Measurements from ENCODE around the gene CIRBP. TPM values are rescaled to one million over a fixed set of nuclear protein-coding genes. Genes with fewer than 3 reads are reported as not detected.
A peak's percentile ranks its signal among the peaks of the same experiment; 100 is the strongest.

Gene CIRBP
- total and polyA plus RNA-seq, 9 of the 15 experiments (the other 6 are each of a cell fraction or from before 2014, with no cell fraction given), result 20.5 to 327 (median 176) TPM

DNA sequence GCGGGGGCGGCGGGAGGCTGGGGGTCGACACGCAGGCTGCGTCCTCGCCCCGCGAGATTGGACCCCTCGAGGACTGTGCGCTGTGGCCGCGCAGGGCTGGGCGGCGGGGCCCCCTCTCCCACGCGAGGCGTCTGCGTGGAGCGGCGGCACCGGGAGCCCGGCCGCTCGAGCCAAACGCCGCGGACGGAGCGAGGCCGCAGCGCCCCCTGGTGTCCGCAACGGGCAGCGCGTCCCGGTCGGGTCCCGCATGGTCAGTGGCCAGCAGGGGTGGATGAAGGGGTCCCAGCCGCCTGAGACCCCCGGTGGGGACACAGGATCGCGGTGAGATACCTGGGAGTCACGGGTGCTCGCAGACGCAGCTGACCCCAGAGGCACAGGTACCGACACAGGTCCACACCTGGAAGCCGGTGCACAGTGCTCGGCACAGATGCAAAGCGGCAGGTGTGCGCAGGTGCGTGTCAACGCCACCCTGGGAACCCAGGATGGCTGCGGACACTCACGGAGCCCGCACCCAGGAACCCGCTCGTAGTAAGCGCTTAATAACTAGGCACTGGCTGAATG, 2.1 kb upstream of the CIRBP start:
- peak; percentile 48 for ATAC-seq
- in situ Hi-C loops (cut with MboI) (no loop called here), intact Hi-C loops (cut with micrococcal nuclease) (loop anchor here (1.0 kb wide), 2 partner anchors 18 to 23 kb away; no protein-coding TSS in a partner anchor)
- peaks cover 23% of the 10 kb centered on the region; the same call in 2 of the 3 replicates for H3K36me3 ChIP-seq (ENCODE audit: control insufficient read depth, insufficient read depth, low read length)
- peak overlapping the region; percentile 48 to 92 for H3K9ac ChIP-seq (ENCODE audit: insufficient read depth in 1 of 2, low read depth in 2 of 2, low read length in 2 of 2)
- no peaks in the 10 kb centered on the region for H3K27me3 ChIP-seq (ENCODE audit: control insufficient read depth in 2 of 2, insufficient read depth in 2 of 2, low read length in 2 of 2)
- 2% methylated on average over 36 of the region's 59 CpGs for WGBS (ENCODE audit: insufficient coverage, low coverage, missing lambda C conversion rate)
- peaks cover 22% of the 10 kb centered on the region for H4K20me1 ChIP-seq (replicated peaks; ENCODE audit: control insufficient read depth, insufficient read depth, low read length)
- no peaks in the 10 kb centered on the region for H3K9me3 ChIP-seq (replicated peaks; ENCODE audit: control insufficient read depth, insufficient read depth, low read depth, low read length)
- no TSS peak for BruUV-seq (replicated peaks)
- peak overlapping the region; percentile 73 for H2AFZ ChIP-seq (ENCODE audit: low read depth, low read length)
- CTCF ChIA-PET (ENCODE audit: low intra/inter-chr PET ratio), result interaction anchor here (1.3 to 3.3 kb wide), 3 partner anchors 14 to 23 kb away, joined by 5 to 51 read pairs (median 11); partner anchors contain the start of gene MIDN
- H3K79me2 ChIP-seq (ENCODE audit: control insufficient read depth, insufficient read depth, low read length), result peaks cover 32% of the 10 kb centered on the region
- peaks cover 59 to 94% of the 10 kb centered on the region in 2 experiments for H3K4me1 ChIP-seq (replicated peaks in 1 of 2; ENCODE audit: control insufficient read depth in 2 of 2, insufficient read depth in 2 of 2, low read length in 2 of 2)
- POLR2A ChIA-PET, result interaction anchor here (0.5 to 3.0 kb wide), 11 partner anchors 8 to 130 kb away, joined by 3 to 90 read pairs (median 6); partner anchors contain the start of genes ATP5F1D and FAM174C
- FAIRE-seq, result peak; percentile 40
- H3K4me3 ChIP-seq, result peak overlapping the region; percentile 59
- no peaks in the 10 kb centered on the region for H3K9me1 ChIP-seq (ENCODE audit: control insufficient read depth, insufficient read depth, low read length)
- peak overlapping the region; percentile 83 for H3K4me2 ChIP-seq (ENCODE audit: insufficient read depth, low read length)
- H3K27ac ChIP-seq (ENCODE audit: extremely low read depth, low read depth, low read length), result peak overlapping the region; percentile 69
- DNase-seq (ENCODE audit: extremely low read depth in 1 of 4, low spot score in 3 of 4), result peak in 3 of 4 experiments; percentile 41 to 82 (median 71)
- peak in 1 of 2 experiments; percentile 13; a peak in 2 of 4 replicates for TF ChIP-seq HDAC1 (IDR thresholded peaks at IDR 0.05)
- TF ChIP-seq ELF4 (CRISPR knock-in tag; IDR thresholded peaks at IDR 0.05), result no peak
- peak; percentile 86 for TF ChIP-seq RB1 (IDR thresholded peaks at IDR 0.05; ENCODE audit: low read depth)
- no peak for TF ChIP-seq NR4A1 (CRISPR knock-in tag; IDR thresholded peaks at IDR 0.05)
- TF ChIP-seq NR4A1 (tag; IDR thresholded peaks at IDR 0.05), result no peak; the same call in 1 of the 2 replicates
- no peak for TF ChIP-seq ZNF184 (CRISPR knock-in tag; IDR thresholded peaks at IDR 0.05)
- TF ChIP-seq ATF7 (IDR thresholded peaks at IDR 0.05), result 0 out of 2 replicates have a peak, but pooled peaks have one; percentile 27
- TF ChIP-seq, protein P1, sequence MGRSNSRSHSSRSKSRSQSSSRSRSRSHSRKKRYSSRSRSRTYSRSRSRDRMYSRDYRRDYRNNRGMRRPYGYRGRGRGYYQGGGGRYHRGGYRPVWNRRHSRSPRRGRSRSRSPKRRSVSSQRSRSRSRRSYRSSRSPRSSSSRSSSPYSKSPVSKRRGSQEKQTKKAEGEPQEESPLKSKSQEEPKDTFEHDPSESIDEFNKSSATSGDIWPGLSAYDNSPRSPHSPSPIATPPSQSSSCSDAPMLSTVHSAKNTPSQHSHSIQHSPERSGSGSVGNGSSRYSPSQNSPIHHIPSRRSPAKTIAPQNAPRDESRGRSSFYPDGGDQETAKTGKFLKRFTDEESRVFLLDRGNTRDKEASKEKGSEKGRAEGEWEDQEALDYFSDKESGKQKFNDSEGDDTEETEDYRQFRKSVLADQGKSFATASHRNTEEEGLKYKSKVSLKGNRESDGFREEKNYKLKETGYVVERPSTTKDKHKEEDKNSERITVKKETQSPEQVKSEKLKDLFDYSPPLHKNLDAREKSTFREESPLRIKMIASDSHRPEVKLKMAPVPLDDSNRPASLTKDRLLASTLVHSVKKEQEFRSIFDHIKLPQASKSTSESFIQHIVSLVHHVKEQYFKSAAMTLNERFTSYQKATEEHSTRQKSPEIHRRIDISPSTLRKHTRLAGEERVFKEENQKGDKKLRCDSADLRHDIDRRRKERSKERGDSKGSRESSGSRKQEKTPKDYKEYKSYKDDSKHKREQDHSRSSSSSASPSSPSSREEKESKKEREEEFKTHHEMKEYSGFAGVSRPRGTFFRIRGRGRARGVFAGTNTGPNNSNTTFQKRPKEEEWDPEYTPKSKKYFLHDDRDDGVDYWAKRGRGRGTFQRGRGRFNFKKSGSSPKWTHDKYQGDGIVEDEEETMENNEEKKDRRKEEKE (IDR thresholded peaks at IDR 0.05; ENCODE audit: borderline replicate concordance in 1 of 2, control insufficient read depth in 1 of 2, low read depth in 2 of 2, low read length in 1 of 2), result no peak
- TF ChIP-seq ZNF274 (IDR thresholded peaks at IDR 0.05; ENCODE audit: borderline replicate concordance, low read depth, low read length), result no peak
- TF ChIP-seq LEF1 (IDR thresholded peaks at IDR 0.05), result no peak
- no peak for TF ChIP-seq MBD2 (IDR thresholded peaks at IDR 0.05; ENCODE audit: borderline replicate concordance, low read depth)
- TF ChIP-seq ARID2 (IDR thresholded peaks at IDR 0.05), result 0 out of 2 replicates have a peak, but pooled peaks have one; percentile 51
- no peak for TF ChIP-seq ZNF551 (CRISPR knock-in tag; IDR thresholded peaks at IDR 0.05)
- TF ChIP-seq SMC3 (conservative IDR thresholded peaks at IDR 0.05; ENCODE audit: insufficient read depth, low read depth, low read length), result peak; percentile 86
- TF ChIP-seq, protein P2, sequence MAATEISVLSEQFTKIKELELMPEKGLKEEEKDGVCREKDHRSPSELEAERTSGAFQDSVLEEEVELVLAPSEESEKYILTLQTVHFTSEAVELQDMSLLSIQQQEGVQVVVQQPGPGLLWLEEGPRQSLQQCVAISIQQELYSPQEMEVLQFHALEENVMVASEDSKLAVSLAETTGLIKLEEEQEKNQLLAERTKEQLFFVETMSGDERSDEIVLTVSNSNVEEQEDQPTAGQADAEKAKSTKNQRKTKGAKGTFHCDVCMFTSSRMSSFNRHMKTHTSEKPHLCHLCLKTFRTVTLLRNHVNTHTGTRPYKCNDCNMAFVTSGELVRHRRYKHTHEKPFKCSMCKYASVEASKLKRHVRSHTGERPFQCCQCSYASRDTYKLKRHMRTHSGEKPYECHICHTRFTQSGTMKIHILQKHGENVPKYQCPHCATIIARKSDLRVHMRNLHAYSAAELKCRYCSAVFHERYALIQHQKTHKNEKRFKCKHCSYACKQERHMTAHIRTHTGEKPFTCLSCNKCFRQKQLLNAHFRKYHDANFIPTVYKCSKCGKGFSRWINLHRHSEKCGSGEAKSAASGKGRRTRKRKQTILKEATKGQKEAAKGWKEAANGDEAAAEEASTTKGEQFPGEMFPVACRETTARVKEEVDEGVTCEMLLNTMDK (IDR thresholded peaks at IDR 0.05; ENCODE audit: borderline replicate concordance, insufficient read depth, low read depth, low read length, poor library complexity, severe bottlenecking), result peak; percentile 68
- no peak for TF ChIP-seq NELFE (IDR thresholded peaks at IDR 0.05; ENCODE audit: insufficient read depth, insufficient read length)
- TF ChIP-seq FOSL1 (tag; conservative IDR thresholded peaks at IDR 0.05), result no peak
- TF ChIP-seq DIDO1 (tag; IDR thresholded peaks at IDR 0.05; ENCODE audit: low read depth), result no peak

Measured in K562 (cell line).